NB4 (cell line): ENCODE results near the gene F8.

Experiments used
- DNase-seq: peaks from one replicate; pipeline ENCODE4 v3.0.0; 2010; ENCODE audit warnings: low read depth
- H3K4me3 ChIP-seq: one replicate; pipeline ENCODE4 v1.5.1; 2011; ENCODE audit warnings: mild to moderate bottlenecking, low read depth, low read length, moderate library complexity
- CTCF ChIP-seq: IDR thresholded peaks from one replicate; pipeline ENCODE4 v1.5.1; 2012; ENCODE audit warnings: low read depth, low read length
- MAX ChIP-seq: IDR thresholded peaks from 2 replicates; pipeline ENCODE4 v1.6.1; 2011; ENCODE audit warnings: low read depth, low read length
- MYC ChIP-seq: IDR thresholded peaks from 2 replicates; pipeline ENCODE4 v1.6.1; 2011; ENCODE audit warnings: low read depth, low read length
- POLR2A ChIP-seq: IDR thresholded peaks from 2 replicates; pipeline ENCODE4 v1.6.1; 2011; ENCODE audit warnings: mild to moderate bottlenecking; ENCODE audit not compliant: insufficient read length; ENCODE audit errors: extremely low read depth

Gene F8

GRCh38 chrX:155068165-155068564, 45.6 kb upstream of the F8 start:
- DNase-seq, result no peak
- TF ChIP-seq POLR2A (no peak), MYC (no peak), MAX (no peak), CTCF (no peak)
- no peak overlapping the region for H3K4me3 ChIP-seq

- TF ChIP-seq MAX (no peak), CTCF (no peak), MYC (no peak), POLR2A (no peak)
- no peak for DNase-seq
- H3K4me3 ChIP-seq, result no peak overlapping the region
These were observed 42.7 kb upstream of the F8 start for GRCh38 chrX:155065035-155065734.

- DNase-seq, result no peak
- no peak overlapping the region for H3K4me3 ChIP-seq
- TF ChIP-seq MYC (no peak), POLR2A (no peak), MAX (no peak), CTCF (no peak)
These were observed 39.2 kb upstream of the F8 start for GRCh38 chrX:155061760-155062159.

GRCh38 chrX:155056877-155057792, 34.6 kb upstream of the F8 start:
- no peak for TF ChIP-seq POLR2A
- TF ChIP-seq CTCF, result peak; percentile 61
- TF ChIP-seq MYC, result peak; percentile 29; the same call in 1 of the 2 replicates
- 0 out of 2 replicates have a peak, but pooled peaks have one; percentile 23 for TF ChIP-seq MAX
- H3K4me3 ChIP-seq, result no peak overlapping the region
- DNase-seq, result peak; percentile 68

GRCh38 chrX:155056471-155056870, 33.9 kb upstream of the F8 start:
- TF ChIP-seq CTCF (no peak), MAX (no peak), POLR2A (no peak), MYC (no peak)
- H3K4me3 ChIP-seq, result no peak overlapping the region
- DNase-seq, result no peak
